HG02938 (cell line): ENCODE measurements around the gene TCEAL5.
"Not testable (repeated sequence)": the region's sequence is repeated elsewhere in the genome, so short reads cannot be mapped to it uniquely, and the experiment has no call there.

Experiments used
- ATAC-seq: cut with Tn5 transposase; IDR thresholded peaks from one replicate; pipeline ENCODE4 v1.9.1; 2021; ENCODE audit warnings: mild to moderate bottlenecking, moderate library complexity; ENCODE audit not compliant: unreplicated experiment

TCEAL5 gene

DNA sequence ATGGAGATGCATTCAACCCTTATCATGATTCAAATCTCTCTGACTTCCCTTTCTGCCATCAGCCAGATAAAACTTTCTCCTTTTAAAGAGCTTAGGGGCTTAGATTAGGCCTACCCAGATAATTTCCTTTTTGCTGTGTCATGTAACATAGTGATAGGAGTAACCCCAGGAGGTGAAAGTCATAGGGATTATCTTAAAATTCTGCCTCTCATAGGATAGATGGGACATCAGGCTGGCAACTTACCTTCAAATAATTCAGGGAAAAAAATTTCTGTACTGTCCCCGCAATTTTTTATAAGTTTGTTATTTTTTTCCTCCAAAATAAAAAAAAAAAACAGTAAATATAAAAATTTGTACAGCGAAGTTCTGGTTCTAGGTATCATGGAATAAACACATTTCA, 40.9 kb downstream of the TCEAL5 start:
- ATAC-seq = not testable (repeated sequence)

- ATAC-seq = no peak
These were observed 41.7 kb downstream of the TCEAL5 start for GRCh38 chrX:103234869-103235268.

DNA sequence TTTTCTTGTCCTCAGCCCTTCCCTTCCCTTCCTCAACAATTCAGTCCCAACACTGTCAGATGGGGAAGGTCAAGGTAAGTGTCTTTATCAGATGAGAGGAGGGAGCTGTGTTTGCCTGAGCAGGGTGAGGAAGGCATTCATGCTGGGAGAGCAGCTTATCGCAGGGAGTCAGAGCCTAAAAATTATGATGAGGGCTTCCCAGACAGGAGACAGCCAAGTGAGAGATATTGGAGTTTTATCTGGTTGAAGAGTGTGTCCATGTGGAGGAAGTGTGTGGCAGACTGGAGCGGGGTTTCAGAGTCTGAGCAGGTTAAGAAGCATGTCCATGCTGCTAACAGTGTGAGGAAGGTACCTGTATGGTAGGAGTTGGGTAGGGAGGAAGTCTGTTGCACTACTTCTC, 43.3 kb downstream of the TCEAL5 start:
- no peak for ATAC-seq

GRCh38 chrX:103225918-103226317, 50.6 kb downstream of the TCEAL5 start:
- ATAC-seq = not testable (repeated sequence)
